ENCODE results near the gene ENDOV.

The ENDOV gene

GRCh38 chr17:80465327-80465974 lies 50.5 kb downstream of the ENDOV start:
- TF ChIP-seq, protein P1, sequence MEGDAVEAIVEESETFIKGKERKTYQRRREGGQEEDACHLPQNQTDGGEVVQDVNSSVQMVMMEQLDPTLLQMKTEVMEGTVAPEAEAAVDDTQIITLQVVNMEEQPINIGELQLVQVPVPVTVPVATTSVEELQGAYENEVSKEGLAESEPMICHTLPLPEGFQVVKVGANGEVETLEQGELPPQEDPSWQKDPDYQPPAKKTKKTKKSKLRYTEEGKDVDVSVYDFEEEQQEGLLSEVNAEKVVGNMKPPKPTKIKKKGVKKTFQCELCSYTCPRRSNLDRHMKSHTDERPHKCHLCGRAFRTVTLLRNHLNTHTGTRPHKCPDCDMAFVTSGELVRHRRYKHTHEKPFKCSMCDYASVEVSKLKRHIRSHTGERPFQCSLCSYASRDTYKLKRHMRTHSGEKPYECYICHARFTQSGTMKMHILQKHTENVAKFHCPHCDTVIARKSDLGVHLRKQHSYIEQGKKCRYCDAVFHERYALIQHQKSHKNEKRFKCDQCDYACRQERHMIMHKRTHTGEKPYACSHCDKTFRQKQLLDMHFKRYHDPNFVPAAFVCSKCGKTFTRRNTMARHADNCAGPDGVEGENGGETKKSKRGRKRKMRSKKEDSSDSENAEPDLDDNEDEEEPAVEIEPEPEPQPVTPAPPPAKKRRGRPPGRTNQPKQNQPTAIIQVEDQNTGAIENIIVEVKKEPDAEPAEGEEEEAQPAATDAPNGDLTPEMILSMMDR (IDR thresholded peaks at IDR 0.05; ENCODE audit: low read depth, low read length): no peak
- H3K4me3 ChIP-seq (ENCODE audit: low read depth, low read length): no peak overlapping the region

DNA sequence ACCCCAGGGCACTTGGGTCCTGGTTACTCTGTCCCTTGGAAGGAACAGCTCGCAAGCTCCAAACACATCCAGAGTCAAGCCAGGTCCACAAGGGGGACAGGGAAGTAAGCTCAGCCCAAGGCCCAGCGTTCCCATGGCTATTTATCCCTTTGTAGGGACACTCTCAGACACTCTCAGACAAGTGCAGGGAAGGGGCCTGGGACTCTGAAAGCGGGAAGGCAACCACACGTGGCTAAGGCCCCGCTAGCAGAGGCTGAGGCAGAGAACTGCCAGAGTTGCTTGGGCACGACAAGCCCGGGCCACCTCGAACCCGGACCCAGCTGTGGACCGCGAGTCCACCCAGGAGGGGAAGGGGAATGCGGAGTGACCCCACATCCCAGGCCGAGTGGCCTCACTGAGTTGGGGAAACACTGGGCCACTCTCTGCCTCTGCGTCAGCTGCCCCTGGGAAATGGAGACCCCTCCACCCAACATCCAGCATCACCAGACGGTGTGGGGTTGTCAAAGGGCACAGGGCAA lies 51.3 kb downstream of the ENDOV start:
- TF ChIP-seq, protein P1 (IDR thresholded peaks at IDR 0.05; ENCODE audit: low read depth, low read length): no peak
- H3K4me3 ChIP-seq (ENCODE audit: low read depth, low read length): no peak overlapping the region

GRCh38 chr17:80468242-80468641 lies 53.3 kb downstream of the ENDOV start:
- TF ChIP-seq, protein P1 (IDR thresholded peaks at IDR 0.05; ENCODE audit: low read depth, low read length): no peak

DNA sequence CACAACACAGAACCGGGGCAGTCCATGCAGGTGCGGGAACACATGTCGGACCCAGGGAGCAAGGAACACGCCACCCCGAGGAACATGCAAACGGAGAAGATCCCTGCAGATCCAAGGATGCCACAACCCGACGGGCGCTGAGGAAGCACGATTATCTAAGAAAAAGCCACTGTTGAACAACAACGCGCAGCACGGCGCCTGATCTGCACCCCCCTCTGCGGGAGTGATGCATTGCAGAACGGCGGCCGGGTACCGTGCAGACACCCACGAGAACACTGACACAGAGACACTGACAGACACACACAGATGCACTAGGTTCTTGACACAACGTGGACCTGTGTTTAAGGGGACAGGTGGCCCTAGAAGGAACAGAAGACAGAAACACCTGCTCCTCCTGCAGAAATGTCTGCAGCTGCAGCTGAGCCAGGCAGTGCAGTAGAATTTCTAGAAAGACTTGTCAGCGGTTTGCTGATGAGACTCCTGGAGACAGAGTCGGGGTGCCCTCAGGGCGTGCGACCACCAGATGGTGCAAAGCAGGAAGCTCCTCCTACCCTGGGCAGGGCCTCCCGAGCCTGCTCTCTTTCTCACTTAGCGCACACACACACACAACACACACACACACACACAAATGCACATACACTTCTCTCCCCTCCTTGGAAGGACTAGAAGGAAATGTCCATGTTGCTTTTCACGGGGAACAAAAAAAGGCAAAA lies 54.0 kb downstream of the ENDOV start:
- TF ChIP-seq, protein P1 (IDR thresholded peaks at IDR 0.05; ENCODE audit: low read depth, low read length): no peak
- H3K4me3 ChIP-seq (ENCODE audit: low read depth, low read length): no peak overlapping the region

More at GRCh38 chr17:80468242-80468641, 53.3 kb downstream of the ENDOV start:
- H3K4me3 ChIP-seq (ENCODE audit: low read depth, low read length): no peak overlapping the region

DNA sequence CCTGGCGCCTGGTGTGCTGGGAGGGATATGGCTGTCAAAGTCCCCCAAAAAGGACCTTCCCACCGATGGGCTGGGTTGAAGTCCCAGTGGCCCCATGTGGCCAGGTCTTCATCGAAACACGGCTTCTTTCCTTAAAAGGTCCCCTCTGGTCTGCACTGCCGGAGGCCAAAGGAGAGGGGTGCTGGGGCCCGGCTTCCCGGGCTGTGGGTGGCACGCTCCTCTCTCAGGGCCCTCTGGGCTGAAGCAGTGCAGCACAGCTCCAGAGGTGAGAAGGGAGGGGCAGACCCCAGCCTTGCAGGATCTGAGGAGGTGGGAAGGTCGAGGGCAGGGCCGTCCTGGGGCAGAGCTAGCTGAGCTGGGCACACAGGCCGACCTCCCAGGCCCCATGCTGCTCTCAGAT lies 54.7 kb downstream of the ENDOV start:
- TF ChIP-seq, protein P1 (IDR thresholded peaks at IDR 0.05; ENCODE audit: low read depth, low read length): no peak
- H3K4me3 ChIP-seq (ENCODE audit: low read depth, low read length): no peak overlapping the region

DNA sequence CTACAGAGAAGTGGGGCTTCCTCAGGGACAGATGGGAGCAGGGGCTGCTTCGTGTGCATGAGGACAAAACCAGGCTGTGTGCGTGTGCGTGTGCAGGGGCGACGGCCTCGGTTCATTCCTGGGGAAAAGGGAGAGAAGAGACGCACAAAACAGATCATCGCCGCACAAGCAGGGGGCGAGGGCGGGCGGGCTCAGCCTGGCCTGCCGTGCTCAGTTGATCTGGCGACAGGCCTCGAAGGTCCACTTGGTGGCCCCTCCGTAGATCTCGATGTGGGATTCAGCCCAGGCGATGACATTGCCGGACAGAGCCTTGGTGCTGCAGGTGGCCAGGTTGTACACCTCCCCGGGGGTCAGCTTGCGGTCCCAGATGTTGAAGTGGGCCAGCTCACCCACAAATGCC lies 55.6 kb downstream of the ENDOV start:
- TF ChIP-seq, protein P1 (IDR thresholded peaks at IDR 0.05; ENCODE audit: low read depth, low read length): no peak
- no peak overlapping the region for H3K4me3 ChIP-seq (ENCODE audit: low read depth, low read length)

GRCh38 chr17:80471922-80472321 lies 57.0 kb downstream of the ENDOV start:
- TF ChIP-seq, protein P1 (IDR thresholded peaks at IDR 0.05; ENCODE audit: low read depth, low read length): no peak
- no peak overlapping the region for H3K4me3 ChIP-seq (ENCODE audit: low read depth, low read length)

Measured in WI38 (cell line).